HG03520 (cell line): ENCODE measurements around the gene TMTC3.

Experiments used
- ATAC-seq: cut with Tn5 transposase; IDR thresholded peaks from one replicate; pipeline ENCODE4 v1.9.1; 2021; ENCODE audit warnings: mild to moderate bottlenecking, moderate library complexity; ENCODE audit not compliant: unreplicated experiment

Gene TMTC3

DNA sequence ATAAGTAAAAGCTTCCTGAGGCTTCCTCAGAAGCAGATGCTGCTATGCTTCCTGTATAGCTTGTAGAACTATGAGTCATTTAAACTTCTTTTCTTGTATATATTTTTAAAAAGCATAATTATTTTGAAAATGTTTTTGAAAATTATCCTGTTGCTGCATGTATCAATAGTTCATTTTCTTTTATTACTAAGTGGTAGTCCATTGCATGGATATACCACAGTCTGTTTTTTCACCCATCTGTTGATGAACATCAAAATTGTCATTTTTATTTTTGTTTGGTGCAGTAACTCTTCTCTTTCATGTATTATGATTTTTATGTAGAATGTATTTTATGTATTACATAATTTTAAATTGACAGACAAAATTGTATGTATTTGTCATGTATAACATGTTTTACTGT, 81.4 kb downstream of the TMTC3 start:
- ATAC-seq, result no peak

DNA sequence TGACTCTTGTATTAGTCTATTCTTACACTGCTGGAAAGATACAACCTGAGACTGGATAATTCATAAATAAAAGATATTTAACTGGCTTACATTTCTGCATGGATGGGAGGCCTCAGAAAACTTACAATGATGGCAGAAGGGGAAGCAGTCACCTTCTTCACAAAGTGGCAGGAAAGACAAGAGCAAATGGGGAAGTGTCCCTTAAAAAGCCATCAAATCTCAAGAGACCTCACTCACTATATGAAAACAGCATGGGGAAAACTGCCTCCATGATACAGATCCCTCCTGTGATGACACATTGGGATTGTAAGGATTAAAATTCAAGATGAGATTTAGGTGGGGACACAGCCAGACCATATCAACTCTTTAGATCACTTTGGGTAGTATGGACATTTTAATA, 83.7 kb downstream of the TMTC3 start:
- no peak for ATAC-seq

DNA sequence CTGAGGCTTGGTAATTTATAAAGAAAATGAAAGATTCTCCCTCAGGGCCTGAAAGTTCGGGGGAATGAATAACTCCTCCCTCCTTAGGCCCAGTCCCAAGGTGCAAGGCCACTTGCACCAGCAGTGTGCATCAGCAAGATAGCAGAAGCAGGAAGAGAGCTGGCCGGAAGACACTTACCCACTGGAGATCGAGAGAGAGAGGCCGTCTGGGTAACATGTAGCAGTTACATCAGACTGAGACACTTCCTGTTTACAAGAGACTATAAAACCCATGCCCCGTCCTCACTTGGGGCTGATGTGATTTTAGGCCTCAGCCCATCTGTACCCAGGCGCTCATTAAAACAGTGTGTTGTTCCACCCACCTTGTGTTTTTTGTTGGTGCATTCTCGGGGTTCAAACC, 85.2 kb downstream of the TMTC3 start:
- ATAC-seq, result no peak

DNA sequence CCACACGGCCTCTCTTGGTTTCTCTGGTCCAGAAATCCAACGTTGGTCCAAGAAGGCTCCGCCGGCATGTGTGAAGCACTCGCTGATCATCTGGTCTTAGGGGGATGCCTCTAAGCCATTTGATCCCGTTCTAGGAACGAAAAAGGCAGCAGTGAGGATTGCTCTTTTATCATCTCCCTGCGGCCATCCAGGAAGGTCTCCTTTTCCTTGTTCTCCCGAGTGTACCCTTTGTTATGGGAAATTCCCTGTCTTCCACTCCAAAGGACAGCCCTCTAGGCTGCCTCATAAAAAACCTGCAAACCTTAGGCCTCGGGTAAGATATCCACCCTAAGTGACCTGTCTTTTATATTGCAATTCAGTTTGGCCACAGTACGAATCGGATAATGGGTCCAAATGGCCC, 85.8 kb downstream of the TMTC3 start:
- no peak for ATAC-seq

DNA sequence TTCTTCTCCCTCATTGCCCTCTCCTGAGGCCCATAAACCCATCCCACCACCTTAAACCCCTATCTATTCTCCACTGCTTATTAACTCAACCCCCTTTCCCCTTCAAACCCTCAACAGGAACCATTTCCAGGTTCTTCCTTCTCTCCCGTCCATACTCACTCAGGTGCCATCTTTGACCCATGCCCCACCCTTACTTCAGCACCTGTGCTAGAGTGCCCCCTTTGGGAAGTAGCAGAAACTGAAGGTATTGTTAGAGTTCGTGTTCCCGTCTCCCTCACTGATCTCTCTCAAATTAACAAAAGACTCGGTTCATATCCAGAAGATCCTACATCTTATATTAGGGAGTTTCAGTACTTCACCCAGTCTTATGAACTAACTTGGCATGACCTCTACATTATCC, 86.6 kb downstream of the TMTC3 start:
- no peak for ATAC-seq

DNA sequence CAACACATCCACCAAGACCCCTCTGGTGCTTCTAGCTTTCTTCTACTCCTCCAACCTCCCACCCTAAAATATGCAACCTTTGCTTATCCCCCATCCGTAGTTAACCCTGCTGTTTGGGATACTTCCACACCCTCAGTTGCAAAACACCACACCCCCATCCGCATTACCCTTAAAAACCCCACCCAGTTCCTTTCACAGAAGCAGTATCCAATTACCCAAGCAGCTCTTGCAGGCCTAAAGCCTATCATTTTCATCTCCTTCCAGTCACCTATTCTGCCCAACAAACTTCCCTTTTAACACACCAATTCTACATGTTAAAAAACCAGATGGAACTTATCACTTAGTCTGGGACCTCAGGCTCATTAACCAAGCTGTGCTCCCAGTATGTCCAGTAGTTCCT, 88.2 kb downstream of the TMTC3 start:
- no peak for ATAC-seq

DNA sequence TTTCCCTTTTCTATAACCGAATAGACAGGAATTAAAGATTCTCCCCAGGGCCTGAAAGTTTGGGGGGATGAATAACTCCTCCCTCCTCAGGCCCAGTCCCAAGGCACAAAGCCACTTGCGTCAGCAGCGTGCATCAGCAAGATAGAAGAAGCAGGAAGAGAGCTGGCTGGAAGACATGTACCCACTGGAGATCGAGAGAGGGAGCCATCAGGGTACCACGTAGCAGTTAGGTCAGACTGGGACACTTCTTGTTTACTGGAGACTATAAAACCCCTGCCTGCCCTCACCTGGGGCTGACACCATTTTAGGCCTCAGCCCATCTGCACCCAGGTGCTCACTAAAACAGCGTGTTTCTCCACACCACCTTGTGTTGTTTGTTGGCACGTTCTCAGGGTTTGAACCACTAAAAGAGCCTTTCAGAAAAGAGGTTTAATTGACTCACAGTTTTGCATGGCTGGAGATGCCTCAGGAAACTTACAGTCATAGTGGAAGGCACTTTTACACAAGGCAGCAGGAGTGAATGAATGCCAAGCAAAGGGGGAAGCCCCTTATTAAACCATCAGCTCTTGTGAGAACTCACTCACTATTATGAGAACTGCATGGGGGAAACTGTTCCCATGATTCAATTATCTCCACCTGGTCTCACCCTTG, 93.2 kb downstream of the TMTC3 start:
- ATAC-seq, result no peak

DNA sequence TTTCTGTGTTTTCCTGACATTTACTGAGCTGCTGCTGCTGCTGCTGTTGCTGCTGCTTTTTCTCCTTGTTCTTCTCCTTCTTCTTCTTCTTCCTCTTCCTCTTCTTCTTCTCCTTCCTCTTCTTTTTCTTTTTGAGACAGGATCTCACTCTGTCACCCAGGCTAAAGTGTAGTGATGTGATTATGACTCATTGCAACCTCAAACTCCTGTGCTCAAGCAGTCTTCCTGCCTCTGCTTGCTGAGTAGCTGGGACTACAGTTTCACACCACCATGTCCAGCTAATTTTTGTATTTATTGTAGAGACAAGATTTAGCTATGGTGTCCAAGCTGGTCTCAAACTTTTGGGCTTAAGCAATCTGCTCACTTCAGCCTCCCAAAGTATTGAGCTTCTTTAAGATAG, 95.8 kb downstream of the TMTC3 start:
- ATAC-seq, result peak; percentile 56

DNA sequence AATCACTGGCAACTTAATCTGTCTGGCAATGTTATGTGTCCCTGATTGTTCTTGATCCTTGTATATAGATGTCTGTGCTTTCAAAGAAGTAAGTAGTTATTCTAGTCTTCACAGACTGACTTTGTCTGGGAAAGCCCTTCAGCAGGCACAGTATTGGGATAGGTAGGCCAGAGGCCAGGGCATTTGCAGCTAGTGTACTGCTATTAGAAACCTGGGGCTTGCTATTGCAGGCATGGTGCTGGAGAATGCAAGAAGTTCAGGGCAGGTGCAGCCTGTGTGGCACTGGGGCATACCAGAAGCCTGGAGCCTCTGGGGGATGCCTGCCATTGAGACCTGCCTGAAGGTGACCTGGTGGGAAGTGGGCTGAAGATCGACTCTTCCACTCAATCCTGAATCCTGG, 96.3 kb downstream of the TMTC3 start:
- ATAC-seq, result no peak

DNA sequence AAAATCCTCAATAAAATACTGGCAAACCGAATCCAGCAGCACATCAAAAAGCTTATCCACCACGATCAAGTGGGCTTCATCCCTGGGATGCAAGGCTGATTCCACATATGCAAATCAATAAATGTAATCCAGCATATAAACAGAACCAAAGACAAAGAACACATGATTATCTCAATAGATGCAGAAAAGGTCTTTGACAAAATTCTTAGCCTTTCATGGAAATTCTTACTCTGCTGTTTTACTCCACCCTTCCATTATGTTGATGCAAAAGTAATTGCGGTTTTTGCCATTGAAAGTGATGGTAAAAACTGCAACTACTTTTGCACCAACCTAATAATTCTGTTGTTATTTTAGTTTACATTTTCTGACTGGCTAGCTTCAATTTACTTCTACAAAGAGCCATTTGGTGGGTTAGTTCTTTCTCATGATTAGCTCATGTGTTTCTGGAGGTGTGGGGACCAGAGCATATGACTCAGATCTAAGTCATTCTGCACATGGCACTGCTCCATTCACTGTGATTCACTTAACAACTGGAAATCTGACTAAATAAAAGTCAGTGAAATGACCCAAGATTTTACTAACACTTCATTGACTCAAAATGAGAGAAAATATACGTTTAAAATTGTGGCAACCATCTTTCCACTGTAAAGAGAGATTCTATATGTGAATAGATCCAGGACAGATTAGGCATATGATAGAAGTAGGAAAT, 99.9 kb downstream of the TMTC3 start:
- peak; percentile 49 for ATAC-seq

DNA sequence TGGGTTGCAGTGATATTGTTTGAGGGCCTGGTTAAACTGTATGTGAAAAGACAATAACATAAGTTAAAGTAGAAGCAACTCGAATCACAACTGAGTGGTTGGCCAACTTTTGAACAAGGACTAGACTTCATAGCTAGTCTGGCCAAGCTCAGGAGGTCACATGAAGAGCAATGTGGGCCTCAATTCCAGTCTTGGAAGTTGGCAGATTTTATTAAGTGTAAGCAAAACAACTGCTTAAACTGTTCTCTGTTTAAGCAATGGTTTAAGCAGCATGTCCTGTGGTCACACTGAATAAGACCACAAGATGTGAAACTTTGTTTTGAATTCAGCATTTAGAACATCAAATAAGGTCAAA, 100.4 kb downstream of the TMTC3 start:
- peak; percentile 12 for ATAC-seq

DNA sequence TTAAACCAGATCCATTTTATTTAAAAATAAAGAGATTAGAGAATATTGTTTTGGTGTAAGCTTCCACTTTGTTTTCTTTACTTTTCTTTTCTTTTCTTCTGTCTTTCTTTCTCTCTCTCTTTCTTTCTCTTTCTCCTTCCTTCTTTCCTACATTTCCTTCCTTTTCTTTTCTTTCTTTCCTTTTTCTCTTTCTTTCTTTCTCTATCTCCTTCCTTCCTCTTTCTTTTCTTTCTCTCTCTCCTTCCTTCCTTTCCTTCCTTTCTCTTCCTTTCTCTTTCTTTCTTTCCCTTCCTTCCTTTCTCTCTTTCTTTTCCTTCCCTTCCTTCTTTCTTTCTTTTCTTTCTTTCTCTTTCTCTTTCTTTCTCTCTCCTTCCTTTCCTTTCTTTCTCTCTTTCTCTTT, 100.8 kb downstream of the TMTC3 start:
- no peak for ATAC-seq

DNA sequence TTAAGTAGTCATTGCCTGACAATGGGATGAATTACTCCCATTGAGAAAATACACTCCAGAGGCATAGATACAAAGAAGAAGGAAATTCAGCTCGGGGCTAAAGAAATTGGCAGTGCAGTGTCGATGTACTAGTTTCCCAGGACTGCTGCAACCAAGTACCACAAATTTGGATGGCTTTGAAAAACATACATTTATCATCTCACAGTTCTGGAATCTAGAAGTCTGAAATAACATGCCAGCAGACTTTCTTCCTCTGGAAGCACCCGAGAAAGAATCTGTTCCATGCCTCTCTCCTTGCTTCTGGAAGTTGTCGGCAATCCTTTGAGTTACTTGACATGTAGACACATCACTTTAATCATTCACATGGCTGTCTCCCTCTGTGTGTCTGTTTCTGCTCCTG, 101.9 kb downstream of the TMTC3 start:
- no peak for ATAC-seq

DNA sequence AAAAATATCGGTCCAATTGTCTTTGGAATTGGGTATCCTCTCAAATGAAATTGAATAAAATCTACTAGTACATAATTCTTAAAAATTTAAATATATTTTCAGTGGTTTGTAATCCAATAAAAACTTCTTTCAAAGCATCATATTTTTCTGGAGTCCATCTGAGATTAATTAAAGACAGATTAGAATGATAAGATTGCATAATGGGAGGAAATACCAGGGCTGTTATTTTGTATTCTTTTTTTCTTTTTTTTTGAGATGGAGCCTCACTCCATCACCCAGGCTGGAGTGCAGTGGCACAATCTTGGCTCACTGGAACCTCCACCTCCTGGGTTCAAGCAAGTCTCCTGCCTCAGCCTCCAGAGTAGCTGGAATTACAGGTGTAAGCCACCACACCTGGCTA, 103.8 kb downstream of the TMTC3 start:
- no peak for ATAC-seq

DNA sequence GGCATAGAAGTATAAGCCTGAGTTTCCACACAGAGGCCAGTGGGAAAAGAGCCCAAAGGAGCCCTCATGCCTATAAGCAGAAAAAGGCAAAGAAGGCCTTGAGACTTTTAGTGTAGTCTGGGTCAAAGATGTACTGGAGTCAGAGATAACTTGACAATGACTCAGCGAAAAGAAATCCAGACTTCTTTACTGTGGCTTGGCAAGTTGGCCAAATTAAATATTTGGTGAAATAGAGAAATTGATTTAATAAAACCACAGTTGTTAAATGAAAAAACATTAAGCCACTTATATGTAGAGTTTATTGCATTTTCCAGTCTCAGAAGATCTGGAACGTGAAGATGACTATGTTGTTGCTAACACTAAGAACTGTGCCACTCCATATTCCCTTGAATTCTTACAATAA, 105.1 kb downstream of the TMTC3 start:
- ATAC-seq, result no peak

DNA sequence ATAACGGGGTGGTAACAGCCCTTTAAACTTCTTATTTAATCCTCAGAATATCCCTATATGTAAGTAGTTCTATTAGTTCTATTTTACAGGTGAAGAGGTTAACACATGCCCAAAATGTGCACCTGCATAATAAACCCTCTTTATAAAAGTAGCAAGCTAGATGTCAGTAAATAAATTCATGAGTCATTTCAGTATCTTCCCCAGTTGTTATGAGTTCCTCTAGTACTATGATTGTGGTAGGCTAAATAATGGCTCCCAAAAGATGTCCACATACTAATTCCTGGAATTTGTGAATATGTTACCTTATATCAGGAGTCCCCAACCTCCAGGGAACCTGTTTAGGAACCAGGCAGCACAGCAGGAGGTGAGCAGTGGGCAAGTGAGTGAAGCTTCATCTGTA, 106.5 kb downstream of the TMTC3 start:
- no peak for ATAC-seq
